Lung (tissue), 12 donors: ENCODE results near the gene ACP5. TPM values are rescaled to one million over a fixed set of nuclear protein-coding genes. Genes with fewer than 3 reads are reported as not detected.

Experiments used
- ATAC-seq: fragments of 200-7000 bp; cut with Tn5 transposase; one replicate; pipeline ENCODE4 v1.9.1; 2020; ENCODE audit warnings: moderate number of reproducible peaks; ENCODE audit not compliant: insufficient read depth, low FRiP score
- DNase-seq, 3 donors: peaks; one replicate each; pipeline ENCODE4 v3.0.0-alpha.2; 2013 to 2017
- H3K27ac ChIP-seq, 2 donors: one replicate each; pipeline ENCODE4 v1.5.1; 2013; ENCODE audit warnings: mild to moderate bottlenecking in 2 of 2, moderate library complexity in 2 of 2, control low read depth in 1 of 2, inconsistent platforms in 1 of 2, low read depth in 1 of 2, low read length in 1 of 2
- H3K27me3 ChIP-seq, 3 donors: one replicate each; pipeline ENCODE4 v1.5.1; 2013; ENCODE audit warnings: low read length in 2 of 3; ENCODE audit not compliant: control insufficient read depth in 3 of 3, insufficient read depth in 3 of 3
- H3K36me3 ChIP-seq, 4 donors: one replicate each; pipeline ENCODE4 v1.5.1; 2013; ENCODE audit warnings: low read length in 4 of 4, mild to moderate bottlenecking in 1 of 4, moderate library complexity in 1 of 4; ENCODE audit not compliant: control insufficient read depth in 4 of 4, insufficient read depth in 4 of 4
- H3K4me1 ChIP-seq, 5 donors: one replicate each; pipeline ENCODE4 v1.5.1; 2013; ENCODE audit warnings: low read length in 5 of 5, mild to moderate bottlenecking in 2 of 5, moderate library complexity in 1 of 5; ENCODE audit not compliant: control insufficient read depth in 5 of 5, insufficient read depth in 5 of 5
- H3K4me3 ChIP-seq: one replicate; pipeline ENCODE4 v1.5.1; 2013; ENCODE audit warnings: mild to moderate bottlenecking, control low read depth, moderate library complexity
- H3K9ac ChIP-seq, 2 donors: one replicate each; pipeline ENCODE4 v1.5.1; 2013; ENCODE audit warnings: low read length in 2 of 2, control low read depth in 1 of 2; ENCODE audit not compliant: insufficient read depth in 1 of 2
- H3K9me3 ChIP-seq, 4 donors: one replicate each; pipeline ENCODE4 v1.5.1; 2013; ENCODE audit warnings: low read length in 3 of 4, mild to moderate bottlenecking in 1 of 4, moderate library complexity in 1 of 4; ENCODE audit not compliant: control insufficient read depth in 4 of 4, insufficient read depth in 3 of 4
- WGBS, 2 donors: extraction: QIAGEN DNeasy Blood & Tissue Kit; methylation state at CpG; one replicate each; pipeline ENCODE4 v1.1.7; 2013; 5-methylcytosine and 5-hydroxymethylcytosine counted together
- polyA plus RNA-seq, 2 donors: library from polyadenylated mRNA; stranded (reverse); fragments of 200-250 nt; gene quantifications; one replicate each; pipeline ENCODE4 v1.2.1, GENCODE V29; 2013
- total RNA-seq, 2 donors: library from RNA; depleted of rRNA in 1 of 2; stranded (reverse); fragments of >200 nt in 1 of 2; gene quantifications; one replicate each; pipeline ENCODE4 v1.2.1, GENCODE V29; 2014 to 2021
- TF ChIP-seq, protein P1 (sequence below): IDR thresholded peaks from 2 replicates; pipeline ENCODE4 v1.5.1; 2012; ENCODE audit warnings: mild to moderate bottlenecking; ENCODE audit errors: control extremely low read depth, extremely low read depth
- donor health status: control.
- donor health status: control.
- donor health status: Bipolar disorder and iron deficiency.
- donor health status: healthy.
- donor health status: DM: yes; HTN: yes; CAD: no.

Gene ACP5
- total and polyA plus RNA-seq, 4 donors: 22.5 to 301 (median 140) TPM

DNA sequence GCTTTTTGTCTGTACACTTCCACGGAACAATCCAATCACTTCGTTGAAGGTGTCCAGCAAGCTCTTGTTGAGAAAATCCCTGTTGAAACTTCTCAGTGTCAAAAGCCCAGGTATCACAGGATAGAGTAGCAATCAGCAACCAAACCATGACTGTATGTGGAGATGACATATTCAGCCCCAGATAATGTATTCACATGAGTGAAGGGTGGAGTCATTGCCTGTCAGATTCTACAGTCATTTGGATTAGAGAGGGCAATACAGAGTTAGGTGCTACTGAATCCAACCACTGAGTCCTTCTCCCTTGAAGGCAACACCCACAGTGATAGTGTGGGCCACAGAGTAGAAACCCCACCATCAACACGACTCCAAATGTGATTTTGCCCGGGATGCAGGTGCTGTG lies 43.1 kb upstream of the ACP5 start:
- H3K36me3 ChIP-seq: peaks cover 28 to 55% (median 40%) of the 10 kb centered on the region in 4 donors
- peaks cover 0 to 9% (median 5%) of the 10 kb centered on the region in 3 donors for H3K27me3 ChIP-seq
- 69 to 87% methylated on average over 4 of the region's 4 CpGs for WGBS, 2 donors

DNA sequence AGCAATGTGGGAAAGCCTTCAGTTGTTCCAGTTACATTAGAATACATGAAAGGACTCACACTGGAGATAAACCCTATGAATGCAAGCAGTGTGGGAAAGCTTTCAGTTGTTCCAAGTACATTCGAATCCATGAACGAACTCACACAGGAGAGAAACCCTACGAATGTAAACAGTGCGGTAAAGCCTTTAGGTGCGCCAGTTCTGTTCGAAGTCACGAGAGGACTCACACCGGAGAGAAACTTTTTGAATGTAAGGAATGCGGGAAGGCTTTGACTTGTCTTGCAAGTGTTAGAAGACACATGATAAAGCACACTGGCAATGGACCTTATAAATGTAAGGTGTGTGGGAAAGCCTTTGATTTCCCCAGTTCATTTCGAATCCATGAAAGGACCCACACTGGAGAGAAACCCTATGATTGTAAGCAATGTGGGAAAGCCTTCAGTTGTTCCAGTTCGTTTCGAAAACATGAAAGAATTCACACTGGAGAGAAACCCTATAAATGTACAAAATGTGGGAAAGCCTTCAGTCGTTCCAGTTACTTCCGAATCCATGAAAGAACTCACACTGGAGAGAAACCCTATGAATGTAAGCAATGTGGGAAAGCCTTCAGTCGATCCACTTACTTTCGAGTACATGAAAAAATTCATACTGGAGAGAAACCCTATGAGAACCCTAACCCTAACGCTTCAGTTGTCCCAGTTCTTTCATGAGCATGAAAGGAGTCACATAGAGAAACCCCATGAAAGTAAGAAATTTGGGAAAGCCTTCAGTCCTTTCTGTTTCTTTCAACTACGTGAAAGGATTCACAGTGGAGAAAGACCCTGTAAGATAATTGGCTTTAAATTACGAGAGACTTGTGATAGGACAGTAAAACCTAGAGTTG lies 40.0 kb upstream of the ACP5 start:
- 98 to 99% methylated on average over 19 of the region's 19 CpGs for whole genome bisulfite sequencing, 2 donors
- Histone ChIP-seq H3K27ac (no peak overlapping the region), H3K36me3 (peaks cover 30 to 71% (median 47%) of the 10 kb centered on the region in 4 donors), H3K27me3 (no peaks in the 10 kb centered on the region), H3K4me3 (no peak overlapping the region), H3K9me3 (peaks cover 15 to 24% (median 20%) of the 10 kb centered on the region in 4 donors), H3K9ac (no peak overlapping the region), H3K4me1 (no peaks in the 10 kb centered on the region)
- ATAC-seq: no peak
- TF ChIP-seq, protein P1, sequence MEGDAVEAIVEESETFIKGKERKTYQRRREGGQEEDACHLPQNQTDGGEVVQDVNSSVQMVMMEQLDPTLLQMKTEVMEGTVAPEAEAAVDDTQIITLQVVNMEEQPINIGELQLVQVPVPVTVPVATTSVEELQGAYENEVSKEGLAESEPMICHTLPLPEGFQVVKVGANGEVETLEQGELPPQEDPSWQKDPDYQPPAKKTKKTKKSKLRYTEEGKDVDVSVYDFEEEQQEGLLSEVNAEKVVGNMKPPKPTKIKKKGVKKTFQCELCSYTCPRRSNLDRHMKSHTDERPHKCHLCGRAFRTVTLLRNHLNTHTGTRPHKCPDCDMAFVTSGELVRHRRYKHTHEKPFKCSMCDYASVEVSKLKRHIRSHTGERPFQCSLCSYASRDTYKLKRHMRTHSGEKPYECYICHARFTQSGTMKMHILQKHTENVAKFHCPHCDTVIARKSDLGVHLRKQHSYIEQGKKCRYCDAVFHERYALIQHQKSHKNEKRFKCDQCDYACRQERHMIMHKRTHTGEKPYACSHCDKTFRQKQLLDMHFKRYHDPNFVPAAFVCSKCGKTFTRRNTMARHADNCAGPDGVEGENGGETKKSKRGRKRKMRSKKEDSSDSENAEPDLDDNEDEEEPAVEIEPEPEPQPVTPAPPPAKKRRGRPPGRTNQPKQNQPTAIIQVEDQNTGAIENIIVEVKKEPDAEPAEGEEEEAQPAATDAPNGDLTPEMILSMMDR: no peak
- no peak for DNase-seq

More for the DNA sequence above, 43.1 kb upstream of the ACP5 start:
- no peak for ATAC-seq
- no peak for DNase-seq
- H3K9ac ChIP-seq: no peak overlapping the region
- TF ChIP-seq, protein P1: no peak
- peaks cover 0 to 4% (median 2%) of the 10 kb centered on the region in 5 donors for H3K4me1 ChIP-seq
- no peak overlapping the region for H3K4me3 ChIP-seq
- peaks cover 15 to 24% (median 18%) of the 10 kb centered on the region in 4 donors for H3K9me3 ChIP-seq
- no peak overlapping the region for H3K27ac ChIP-seq

DNA sequence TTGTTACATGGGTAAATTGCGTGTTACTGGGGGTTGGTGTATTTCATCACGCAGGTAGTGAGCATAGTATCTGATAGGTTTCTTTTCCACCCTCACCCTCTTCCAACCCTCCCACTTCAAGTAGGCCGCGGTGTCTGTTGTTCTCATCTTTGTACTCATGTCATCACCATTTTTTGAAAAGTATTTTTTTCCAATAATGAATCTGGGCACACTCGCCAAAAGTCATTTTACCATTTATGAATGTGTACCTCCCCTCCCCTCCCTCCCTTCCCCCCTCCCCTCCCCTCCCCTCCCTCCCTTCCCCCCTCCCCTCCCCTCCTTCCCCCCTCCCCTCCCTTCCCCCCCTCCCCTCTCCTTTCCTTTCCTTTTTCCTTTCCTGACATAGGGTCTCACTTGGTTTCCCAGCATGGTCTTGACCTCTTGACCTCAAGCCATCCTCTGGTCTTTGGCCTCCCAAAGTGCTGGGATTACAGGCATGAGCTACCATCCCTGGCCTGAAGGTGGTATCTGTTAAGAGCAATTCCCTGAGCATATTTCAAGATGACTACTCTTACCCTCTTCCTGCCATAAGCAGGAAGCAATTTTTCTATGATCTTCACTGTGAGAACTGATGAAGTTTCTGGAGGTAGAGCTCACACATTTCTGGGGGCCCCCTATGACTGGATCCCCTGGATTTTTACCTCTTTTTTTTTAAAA lies 35.5 kb upstream of the ACP5 start:
- no peak overlapping the region for H3K9ac ChIP-seq
- TF ChIP-seq, protein P1: no peak
- no peaks in the 10 kb centered on the region for H3K4me1 ChIP-seq
- DNase-seq (no peak), ATAC-seq (no peak)
- H3K36me3 ChIP-seq: peaks cover 14 to 52% (median 31%) of the 10 kb centered on the region in 4 donors
- WGBS, 2 donors: 97% methylated on average over 5 of the region's 5 CpGs
- H3K9me3 ChIP-seq: peaks cover 9 to 23% (median 15%) of the 10 kb centered on the region in 4 donors
- no peaks in the 10 kb centered on the region for H3K27me3 ChIP-seq
- no peak overlapping the region for H3K4me3 ChIP-seq
- H3K27ac ChIP-seq: no peak overlapping the region
